Activated T-cell treated with anti-CD3 and anti-CD28 coated beads, Interleukin-2, amount 50 U/mL, for 24 hours (primary cell): ENCODE data around the gene SLIT1.

Source experiments
- DNase-seq: peaks from one replicate; pipeline ENCODE4 v3.0.0-alpha.2; 2020
- H3K27ac Mint-ChIP-seq: 2 replicates; pipeline ENCODE4 v1.8.0; 2020; ENCODE audit warnings: mild to moderate bottlenecking, mixed read lengths
- H3K27me3 Mint-ChIP-seq: 2 replicates; pipeline ENCODE4 v1.8.0; 2020; ENCODE audit warnings: mixed read lengths
- H3K36me3 Mint-ChIP-seq: 2 replicates; pipeline ENCODE4 v1.8.0; 2020; ENCODE audit warnings: low read depth, mixed read lengths
- H3K4me1 Mint-ChIP-seq: 2 replicates; pipeline ENCODE4 v1.8.0; 2020; ENCODE audit warnings: low read depth, mixed read lengths
- H3K4me3 Mint-ChIP-seq: 2 replicates; pipeline ENCODE4 v1.8.0; 2020; ENCODE audit warnings: mild to moderate bottlenecking, moderate library complexity, mixed read lengths
- H3K9me3 Mint-ChIP-seq: 2 replicates; pipeline ENCODE4 v1.8.0; 2020; ENCODE audit warnings: mixed read lengths

SLIT1 gene

GRCh38 chr10:97185326-97186058 lies at the start of gene SLIT1:
TSS of gene SLIT1 (minus strand) at chr10:97185959. CDS start at chr10:97185674, 285 bp downstream.
- Mint-ChIP-seq H3K27ac (no peak within 1 kb of the TSS), H3K27me3 (peaks cover 70% of the 10 kb centered on the region), H3K9me3 (no peaks in the 10 kb centered on the region), H3K4me3 (peak within 1 kb of the TSS; percentile 44), H3K36me3 (no peaks in the 10 kb centered on the region), H3K4me1 (peaks cover 8% of the 10 kb centered on the region)
- DNase-seq = peak; percentile 37

GRCh38 chr10:97235353-97235752 lies 49.6 kb upstream of the SLIT1 start:
- Mint-ChIP-seq H3K36me3 (peaks cover 40% of the 10 kb centered on the region), H3K4me1 (peaks cover 5% of the 10 kb centered on the region), H3K4me3 (no peak overlapping the region), H3K9me3 (no peaks in the 10 kb centered on the region), H3K27me3 (no peaks in the 10 kb centered on the region), H3K27ac (no peak overlapping the region)
- no peak for DNase-seq

DNA sequence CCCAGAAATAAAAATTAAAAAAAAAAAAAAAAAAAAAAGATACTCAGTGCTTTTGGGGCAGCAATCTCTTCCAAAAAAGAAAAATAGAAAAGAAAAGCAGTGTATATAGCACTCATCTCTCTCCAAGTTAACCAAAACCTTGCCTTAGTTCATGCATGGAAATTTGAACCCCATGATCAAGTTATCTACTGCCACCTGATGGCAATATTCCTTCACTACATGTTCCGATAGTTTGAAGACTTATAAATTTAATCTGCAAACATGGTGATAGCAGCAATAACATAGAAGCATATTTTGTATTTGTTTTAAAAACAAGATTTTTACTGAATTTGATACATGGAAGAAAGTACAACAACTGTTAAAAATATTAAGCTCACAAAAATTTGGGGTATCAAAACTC lies 48.6 kb upstream of the SLIT1 start:
- no peaks in the 10 kb centered on the region for H3K27me3 Mint-ChIP-seq
- peaks cover 14% of the 10 kb centered on the region for H3K4me1 Mint-ChIP-seq
- no peaks in the 10 kb centered on the region for H3K9me3 Mint-ChIP-seq
- H3K36me3 Mint-ChIP-seq = peaks cover 50% of the 10 kb centered on the region
- no peak overlapping the region for H3K27ac Mint-ChIP-seq
- DNase-seq = no peak
- H3K4me3 Mint-ChIP-seq = no peak overlapping the region

- Mint-ChIP-seq H3K4me1 (peaks cover 16% of the 10 kb centered on the region), H3K4me3 (no peak overlapping the region), H3K27ac (peak overlapping the region; percentile 69), H3K27me3 (no peaks in the 10 kb centered on the region), H3K36me3 (peaks cover 79% of the 10 kb centered on the region), H3K9me3 (no peaks in the 10 kb centered on the region)
- no peak for DNase-seq
Measured at GRCh38 chr10:97230146-97230545, 44.4 kb upstream of the SLIT1 start.

DNA sequence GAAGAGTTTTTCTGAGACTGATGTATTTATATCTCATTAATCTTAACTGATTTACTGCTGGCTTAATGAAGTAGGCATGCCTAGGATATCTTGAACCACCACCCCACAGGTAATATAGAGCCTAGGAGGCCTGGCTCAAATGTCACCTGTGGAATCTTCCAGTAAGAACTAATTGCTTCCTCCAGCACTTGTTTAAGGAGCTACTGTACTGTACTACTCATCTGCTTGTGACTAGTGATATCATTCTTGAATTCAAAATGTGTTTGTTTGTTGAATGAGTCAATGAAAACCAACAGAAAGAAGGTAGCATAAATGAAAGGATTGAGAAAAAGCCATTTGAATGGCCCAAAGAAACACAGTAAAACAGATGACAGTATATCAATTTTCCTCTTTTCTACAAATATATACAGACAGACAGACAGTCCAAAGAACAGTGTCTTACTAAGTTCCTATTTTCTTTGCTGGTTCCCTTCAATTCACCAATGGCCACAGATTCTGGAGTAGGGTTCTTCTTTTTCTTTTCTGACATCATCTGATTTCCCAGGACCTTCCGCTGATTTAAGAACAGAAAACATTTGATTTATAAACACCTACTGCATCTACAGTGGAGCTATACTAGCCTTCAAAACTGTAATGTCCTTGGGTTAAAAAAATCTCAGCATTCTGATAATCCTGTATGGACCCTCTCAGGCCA lies 43.7 kb upstream of the SLIT1 start:
- H3K27me3 Mint-ChIP-seq = no peaks in the 10 kb centered on the region
- no peak for DNase-seq

DNA sequence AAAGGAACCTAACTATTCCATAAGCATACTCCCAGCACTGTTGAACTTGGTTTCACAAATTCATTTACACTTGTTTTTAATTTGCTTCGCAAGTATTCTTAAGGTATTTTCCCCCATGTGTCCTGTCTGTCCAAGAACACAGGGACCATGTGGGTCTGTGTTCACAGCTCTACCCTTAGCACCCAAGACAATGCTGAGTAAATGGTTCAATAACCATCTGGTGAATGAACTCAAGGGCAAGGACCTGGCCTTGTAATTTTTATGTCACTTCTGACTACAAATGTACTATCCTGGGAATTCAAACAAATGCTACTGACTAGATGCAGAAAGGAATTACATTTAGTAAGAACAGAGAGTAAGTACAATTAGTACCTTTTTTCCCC lies 43.0 kb upstream of the SLIT1 start:
- Mint-ChIP-seq H3K4me3 (no peak overlapping the region), H3K36me3 (peaks cover 82% of the 10 kb centered on the region), H3K9me3 (no peaks in the 10 kb centered on the region), H3K4me1 (peaks cover 23% of the 10 kb centered on the region), H3K27ac (no peak overlapping the region), H3K27me3 (no peaks in the 10 kb centered on the region)
- DNase-seq = no peak

More for the DNA sequence above, 43.7 kb upstream of the SLIT1 start:
- Mint-ChIP-seq H3K36me3 (peaks cover 82% of the 10 kb centered on the region), H3K27ac (peak overlapping the region; percentile 69), H3K4me3 (no peak overlapping the region), H3K4me1 (peaks cover 22% of the 10 kb centered on the region), H3K9me3 (no peaks in the 10 kb centered on the region)

- DNase-seq = no peak
- H3K27ac Mint-ChIP-seq = no peak overlapping the region
- peaks cover 81% of the 10 kb centered on the region for H3K36me3 Mint-ChIP-seq
- peaks cover 23% of the 10 kb centered on the region for H3K4me1 Mint-ChIP-seq
- H3K4me3 Mint-ChIP-seq = no peak overlapping the region
- no peaks in the 10 kb centered on the region for H3K27me3 Mint-ChIP-seq
- H3K9me3 Mint-ChIP-seq = no peaks in the 10 kb centered on the region
Measured at GRCh38 chr10:97228130-97228774, 42.5 kb upstream of the SLIT1 start.

GRCh38 chr10:97226398-97226797 lies 40.6 kb upstream of the SLIT1 start:
- DNase-seq = no peak
- Mint-ChIP-seq H3K27ac (no peak overlapping the region), H3K4me1 (peaks cover 23% of the 10 kb centered on the region), H3K27me3 (no peaks in the 10 kb centered on the region), H3K9me3 (no peaks in the 10 kb centered on the region), H3K4me3 (no peak overlapping the region), H3K36me3 (peaks cover 75% of the 10 kb centered on the region)

- H3K27me3 Mint-ChIP-seq = no peaks in the 10 kb centered on the region
- no peaks in the 10 kb centered on the region for H3K9me3 Mint-ChIP-seq
- peaks cover 14% of the 10 kb centered on the region for H3K4me1 Mint-ChIP-seq
- H3K36me3 Mint-ChIP-seq = peaks cover 72% of the 10 kb centered on the region
- no peak overlapping the region for H3K4me3 Mint-ChIP-seq
- DNase-seq = no peak
- peak overlapping the region; percentile 54 for H3K27ac Mint-ChIP-seq
Measured at GRCh38 chr10:97224483-97225435, 39.0 kb upstream of the SLIT1 start.

GRCh38 chr10:97222326-97222961 lies 36.7 kb upstream of the SLIT1 start:
- H3K4me1 Mint-ChIP-seq = peaks cover 25% of the 10 kb centered on the region
- H3K4me3 Mint-ChIP-seq = no peak overlapping the region
- no peak overlapping the region for H3K27ac Mint-ChIP-seq
- H3K36me3 Mint-ChIP-seq = peaks cover 51% of the 10 kb centered on the region
- H3K9me3 Mint-ChIP-seq = no peaks in the 10 kb centered on the region
- DNase-seq = no peak
- H3K27me3 Mint-ChIP-seq = no peaks in the 10 kb centered on the region

DNA sequence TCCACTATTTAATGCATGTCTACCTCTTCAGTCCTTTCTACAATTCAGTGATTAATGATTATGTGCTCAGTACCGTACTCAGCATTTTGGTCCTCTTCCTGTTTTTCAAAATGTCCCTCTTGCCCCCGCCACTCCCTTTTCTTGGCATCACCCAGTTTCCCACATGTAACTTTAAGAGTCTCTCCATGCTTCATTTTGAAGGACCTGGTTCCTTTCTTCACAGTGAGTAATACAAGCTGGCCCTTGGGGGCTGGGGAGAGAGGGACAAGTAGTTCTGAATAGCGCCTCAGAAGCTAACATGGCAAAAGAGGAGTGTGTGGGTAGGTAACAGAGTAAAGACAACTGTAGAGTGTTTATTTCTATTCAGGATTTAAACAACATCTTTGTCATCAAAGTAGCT lies 34.6 kb upstream of the SLIT1 start:
- Mint-ChIP-seq H3K36me3 (peaks cover 32% of the 10 kb centered on the region), H3K4me1 (peaks cover 35% of the 10 kb centered on the region), H3K4me3 (no peak overlapping the region), H3K27me3 (no peaks in the 10 kb centered on the region), H3K9me3 (no peaks in the 10 kb centered on the region), H3K27ac (peak overlapping the region; percentile 64)
- no peak for DNase-seq

GRCh38 chr10:97217299-97217698 lies 31.5 kb upstream of the SLIT1 start:
- H3K27ac Mint-ChIP-seq = no peak overlapping the region
- no peaks in the 10 kb centered on the region for H3K9me3 Mint-ChIP-seq
- no peak for DNase-seq
- no peaks in the 10 kb centered on the region for H3K27me3 Mint-ChIP-seq
- peaks cover 10% of the 10 kb centered on the region for H3K36me3 Mint-ChIP-seq
- H3K4me3 Mint-ChIP-seq = no peak overlapping the region
- H3K4me1 Mint-ChIP-seq = peaks cover 28% of the 10 kb centered on the region

DNA sequence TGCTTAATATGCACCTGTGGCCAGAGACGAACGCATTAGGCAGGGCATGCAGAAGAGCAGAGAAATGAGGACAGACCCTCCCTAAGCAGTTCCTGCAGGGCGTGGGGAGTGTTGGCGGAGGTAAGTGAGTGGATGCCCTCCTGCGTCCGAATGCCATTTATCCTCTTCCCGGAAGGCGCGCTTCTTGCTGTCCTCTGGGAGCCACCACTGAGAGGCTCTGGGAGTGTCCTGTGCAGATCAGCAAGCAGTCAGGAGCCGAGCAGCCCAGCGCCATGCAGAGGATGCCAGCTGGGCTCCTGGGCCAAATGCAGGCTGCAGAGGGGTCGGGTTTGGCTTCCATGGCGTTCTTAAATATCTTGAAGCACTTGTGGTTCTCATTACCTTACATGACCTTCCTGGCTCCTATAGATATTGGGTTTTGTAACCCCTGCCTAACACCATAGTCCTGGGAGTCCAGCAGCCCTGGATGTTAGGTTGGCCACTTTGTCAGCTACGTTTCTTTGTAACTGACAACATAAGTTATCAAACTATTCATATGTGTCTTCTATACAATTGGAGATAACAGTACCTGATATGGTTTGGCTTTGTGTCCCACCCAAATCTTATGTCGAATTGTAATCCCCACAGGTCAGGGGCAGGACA lies 30.0 kb upstream of the SLIT1 start:
- H3K4me1 Mint-ChIP-seq = peaks cover 28% of the 10 kb centered on the region
- no peak overlapping the region for H3K4me3 Mint-ChIP-seq
- no peak overlapping the region for H3K27ac Mint-ChIP-seq
- no peaks in the 10 kb centered on the region for H3K9me3 Mint-ChIP-seq
- peaks cover 8% of the 10 kb centered on the region for H3K36me3 Mint-ChIP-seq
- no peak for DNase-seq
- H3K27me3 Mint-ChIP-seq = no peaks in the 10 kb centered on the region
